NCI-H2107 (cell line): ENCODE results near the gene SERPINA3.
"Not testable (repeated sequence)": the region's sequence is repeated elsewhere in the genome, so short reads cannot be mapped to it uniquely, and the experiment has no call there.

Source experiments
- DNase-seq: peaks from one replicate; lab custom pipeline; 2025; lab: John Stamatoyannopoulos, UW

The SERPINA3 gene

DNA sequence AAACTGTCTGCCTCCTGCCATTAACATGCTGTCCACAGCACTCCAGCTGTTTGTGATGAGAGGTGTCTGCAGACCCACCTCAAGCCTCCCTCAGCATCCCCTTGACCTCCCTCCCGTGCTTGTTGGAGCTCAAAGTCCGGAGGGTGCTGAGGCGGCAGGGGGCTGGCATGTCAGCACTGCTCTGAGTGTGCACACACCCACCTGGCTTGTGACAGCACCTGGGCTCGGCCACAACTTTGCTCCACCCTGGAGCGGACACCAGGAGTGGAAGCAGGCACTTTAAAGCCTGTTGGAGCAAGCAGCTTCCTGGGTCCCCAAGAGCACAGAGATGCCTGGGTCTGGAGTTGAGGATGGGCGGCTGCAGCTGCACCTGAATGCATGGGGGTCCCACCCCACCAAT, 20.9 kb downstream of the SERPINA3 start:
- DNase-seq: no peak

DNA sequence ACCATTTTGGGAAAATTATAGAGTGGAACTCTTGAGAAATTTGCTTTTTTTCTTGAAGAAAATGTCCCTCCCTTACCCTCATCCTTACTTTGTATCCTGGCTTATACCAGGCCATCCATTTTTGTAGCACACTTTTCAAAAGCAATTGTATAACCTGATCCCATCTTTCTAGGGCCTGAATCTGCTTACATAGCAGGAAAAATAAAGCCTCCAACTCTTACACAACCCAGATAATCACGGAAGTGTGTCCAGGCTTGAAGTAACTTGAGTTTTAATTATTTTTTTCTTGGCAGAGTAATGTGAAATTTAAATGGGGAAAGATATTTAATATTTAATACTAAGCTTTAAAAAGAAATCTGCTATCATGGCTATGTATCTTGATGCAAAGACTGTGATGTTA, 23.0 kb downstream of the SERPINA3 start:
- no peak for DNase-seq

DNA sequence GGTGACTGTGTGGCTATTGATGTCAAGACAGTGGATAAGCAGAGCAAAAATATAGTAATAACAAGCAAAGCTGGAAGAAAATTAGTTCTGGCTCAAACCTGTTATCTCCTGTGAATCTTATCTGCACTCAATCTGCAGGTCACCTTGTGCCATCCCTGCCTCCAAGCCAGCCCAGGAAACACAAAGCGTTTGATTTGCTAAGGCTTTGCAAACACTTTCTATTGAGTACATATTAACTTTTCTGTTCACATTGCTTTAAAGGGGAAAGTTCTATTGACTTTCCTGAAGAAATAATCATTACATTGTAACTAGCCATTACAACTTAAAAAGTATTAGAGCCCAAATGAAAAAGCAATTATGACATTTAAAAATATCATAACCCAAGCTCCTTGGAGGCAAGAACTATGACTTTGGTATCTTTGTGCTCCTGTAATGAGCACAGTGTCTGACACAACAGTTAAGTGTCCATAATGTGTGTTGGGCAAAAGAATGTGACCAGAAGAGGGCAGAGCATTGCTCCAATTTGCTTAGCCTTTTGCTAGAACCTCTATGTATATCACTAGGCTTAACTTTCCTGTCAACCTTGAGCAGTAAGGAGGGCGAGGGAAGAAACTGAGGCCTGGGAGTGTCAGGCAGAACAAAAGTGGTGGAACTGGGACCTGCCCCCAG, 24.7 kb downstream of the SERPINA3 start:
- DNase-seq: no peak

DNA sequence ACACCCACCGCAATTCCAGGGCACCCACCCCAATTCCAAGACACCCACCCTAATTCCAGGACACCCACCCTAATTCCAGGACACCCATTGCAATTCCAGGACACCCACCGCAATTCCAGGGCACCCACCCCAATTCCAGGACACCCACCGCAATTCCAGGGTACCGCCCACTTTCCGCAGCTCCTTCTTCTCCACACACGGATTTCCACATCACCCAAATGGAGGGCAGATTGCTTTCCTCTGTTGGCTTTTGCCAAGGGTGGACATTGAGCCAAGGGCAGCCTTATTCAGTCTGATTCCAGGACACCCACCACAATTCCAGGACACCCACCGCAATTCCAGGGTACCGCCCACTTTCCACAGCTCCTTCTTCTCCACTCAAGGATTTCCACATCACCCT, 25.6 kb downstream of the SERPINA3 start:
- not testable (repeated sequence) for DNase-seq

DNA sequence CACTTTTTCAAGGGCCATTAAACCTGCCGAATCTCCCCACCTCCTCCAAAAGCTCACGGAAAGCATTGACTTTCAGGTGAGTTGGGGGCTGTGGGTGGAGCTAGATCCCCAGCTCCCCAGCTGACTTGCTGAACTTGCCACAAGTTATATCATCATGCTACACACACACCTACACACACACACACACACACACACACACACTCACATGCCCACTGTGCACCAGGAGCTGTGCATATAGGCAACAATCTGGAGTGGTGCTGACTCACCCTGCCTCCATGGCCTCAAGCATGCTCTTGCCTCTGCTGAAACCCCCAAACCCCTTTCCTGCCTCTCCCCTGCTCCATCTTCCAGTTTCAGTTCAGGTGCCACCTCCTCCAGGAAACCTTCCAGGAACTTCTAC, 26.1 kb downstream of the SERPINA3 start:
- no peak for DNase-seq

DNA sequence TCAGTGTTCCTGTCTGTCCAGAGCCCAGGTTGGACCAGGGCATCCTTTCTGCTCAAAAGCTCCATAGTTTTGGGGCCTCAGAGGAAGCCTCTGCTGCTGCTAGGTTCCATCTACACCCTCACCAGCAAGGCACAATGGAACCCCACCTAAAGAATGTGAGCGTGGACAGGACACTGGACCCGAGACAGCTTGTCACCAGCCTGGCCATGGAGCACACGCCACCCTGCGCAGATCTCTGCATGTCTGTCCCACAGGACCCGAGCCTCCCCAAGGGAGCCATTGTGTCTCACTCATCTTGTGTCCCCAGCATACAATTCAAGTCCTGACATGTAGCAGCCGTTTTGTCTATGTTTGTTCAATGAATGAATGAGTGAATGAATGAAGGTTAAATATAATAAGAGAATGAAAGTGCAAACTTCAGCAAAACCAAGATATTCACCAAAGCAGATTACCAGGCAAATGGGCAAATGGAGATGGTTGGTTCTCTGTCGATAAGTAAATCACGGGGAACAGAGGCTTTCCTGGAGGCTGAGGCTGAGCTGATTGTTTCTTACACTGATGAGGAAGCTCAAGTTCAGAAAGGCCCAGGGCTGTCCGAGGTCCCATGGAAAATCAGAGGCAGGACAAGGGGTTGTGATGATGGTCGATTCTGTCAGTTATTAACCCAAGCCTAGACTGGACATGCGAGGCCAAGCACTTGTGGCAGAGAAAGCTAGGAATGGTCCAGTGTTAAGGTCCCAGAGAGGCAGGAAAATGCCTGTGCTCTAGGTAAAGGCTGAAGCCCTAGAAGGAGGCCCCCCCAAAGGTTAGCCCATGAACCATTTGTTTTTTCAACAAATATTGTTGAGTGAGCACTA, 27.0 kb downstream of the SERPINA3 start:
- no peak for DNase-seq

DNA sequence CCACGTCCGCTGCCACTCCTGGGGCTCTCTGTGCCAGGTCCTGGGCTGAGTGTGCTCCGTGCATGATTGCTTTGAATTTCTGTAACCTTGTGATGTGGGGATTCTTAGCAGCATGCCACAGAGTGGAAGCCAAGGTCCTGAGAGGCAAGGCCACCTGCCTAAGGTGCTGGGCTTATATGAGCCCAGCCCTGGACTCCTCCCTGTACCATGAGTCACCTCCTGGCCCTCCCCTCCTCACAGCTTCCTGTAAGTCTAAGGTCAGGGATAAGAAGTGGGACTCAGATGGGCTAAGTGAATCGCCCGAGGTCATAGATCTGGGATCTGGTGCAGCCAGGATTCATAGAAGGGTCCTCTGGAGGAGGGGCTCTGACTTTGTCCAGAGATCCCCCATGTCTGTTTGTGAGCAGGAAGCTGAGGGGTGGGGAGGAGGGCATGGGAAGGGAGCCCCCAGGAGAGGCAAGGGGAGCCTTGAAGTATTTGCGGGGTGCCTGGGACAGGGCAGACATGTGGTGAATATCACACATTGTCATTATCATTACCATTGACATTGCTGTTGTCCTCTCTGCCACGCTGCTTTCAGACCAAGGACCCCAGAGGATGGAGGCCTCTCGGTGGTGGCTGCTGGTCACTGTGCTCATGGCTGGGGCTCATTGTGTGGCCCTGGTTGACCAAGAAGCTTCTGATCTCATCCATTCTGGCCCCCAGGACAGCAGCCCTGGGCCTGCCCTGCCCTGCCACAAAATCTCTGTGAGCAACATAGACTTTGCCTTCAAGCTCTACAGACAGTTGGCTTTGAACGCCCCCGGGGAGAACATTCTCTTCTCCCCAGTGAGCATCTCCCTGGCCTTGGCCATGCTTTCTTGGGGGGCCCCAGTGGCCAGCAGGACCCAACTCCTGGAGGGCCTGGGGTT, 28.8 kb downstream of the SERPINA3 start:
- no peak for DNase-seq

DNA sequence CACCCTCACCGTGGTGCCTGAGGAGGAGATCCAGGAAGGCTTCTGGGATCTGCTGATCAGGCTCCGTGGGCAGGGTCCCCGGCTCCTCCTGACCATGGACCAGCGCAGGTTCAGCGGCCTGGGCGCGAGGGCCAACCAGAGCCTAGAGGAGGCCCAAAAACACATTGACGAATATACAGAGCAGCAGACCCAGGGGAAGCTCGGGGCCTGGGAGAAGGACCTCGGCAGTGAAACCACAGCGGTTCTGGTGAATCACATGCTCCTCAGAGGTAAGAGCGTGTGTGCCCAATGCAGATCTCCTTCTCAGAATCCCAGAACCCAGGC, 29.4 kb downstream of the SERPINA3 start:
- DNase-seq: no peak

DNA sequence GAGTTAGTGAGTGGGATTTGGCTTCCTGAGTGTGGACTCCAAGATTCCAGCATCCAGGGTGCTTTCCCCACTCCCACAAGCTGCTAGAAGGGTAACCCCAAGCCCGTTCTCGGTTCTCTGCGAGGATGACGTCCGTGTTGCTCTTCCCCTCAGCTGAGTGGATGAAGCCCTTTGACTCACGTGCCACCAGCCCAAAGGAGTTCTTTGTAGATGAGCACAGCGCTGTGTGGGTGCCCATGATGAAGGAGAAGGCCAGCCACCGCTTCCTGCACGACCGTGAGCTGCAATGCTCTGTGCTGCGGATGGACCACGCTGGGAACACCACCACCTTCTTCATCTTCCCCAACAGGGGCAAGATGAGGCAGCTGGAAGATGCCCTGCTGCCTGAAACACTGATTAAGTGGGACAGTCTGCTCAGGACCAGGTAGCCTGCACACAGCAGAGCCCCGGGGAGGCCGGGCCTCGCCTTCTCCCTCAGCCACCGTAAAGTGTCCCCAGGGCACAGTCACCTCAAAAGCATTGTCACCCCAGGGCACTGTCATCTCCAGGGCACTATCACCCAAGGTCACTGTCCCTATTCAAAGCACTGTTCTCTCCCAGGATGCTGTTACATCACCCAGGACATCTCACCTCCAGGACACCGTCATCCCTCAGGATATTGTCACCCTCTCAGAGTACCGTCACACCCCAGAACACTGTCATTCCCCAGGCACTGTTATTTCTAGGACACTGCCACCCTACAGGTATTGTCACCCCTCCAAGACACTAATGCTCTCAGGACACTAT, 31.3 kb downstream of the SERPINA3 start:
- DNase-seq: no peak

DNA sequence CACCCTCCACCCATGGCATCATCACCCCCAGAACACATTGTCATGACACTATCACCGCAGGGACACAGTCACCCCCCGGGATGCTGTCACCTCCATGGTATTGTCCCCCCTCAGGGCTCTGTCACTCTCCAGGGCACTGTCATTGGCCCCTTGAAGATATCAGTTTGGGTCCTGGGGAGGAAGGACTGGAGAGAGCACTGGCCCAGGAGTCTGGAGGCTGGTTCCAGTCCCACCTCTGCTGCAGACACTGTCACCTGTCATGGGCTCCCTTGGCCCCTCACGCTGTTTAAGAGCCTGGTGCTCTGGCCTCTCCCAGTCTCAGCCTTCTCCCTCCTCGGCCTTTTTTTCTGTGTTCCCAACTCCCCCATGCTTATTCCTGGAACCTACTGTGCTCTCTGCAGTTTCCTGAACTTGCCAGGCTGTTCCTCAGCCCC, 31.9 kb downstream of the SERPINA3 start:
- no peak for DNase-seq

DNA sequence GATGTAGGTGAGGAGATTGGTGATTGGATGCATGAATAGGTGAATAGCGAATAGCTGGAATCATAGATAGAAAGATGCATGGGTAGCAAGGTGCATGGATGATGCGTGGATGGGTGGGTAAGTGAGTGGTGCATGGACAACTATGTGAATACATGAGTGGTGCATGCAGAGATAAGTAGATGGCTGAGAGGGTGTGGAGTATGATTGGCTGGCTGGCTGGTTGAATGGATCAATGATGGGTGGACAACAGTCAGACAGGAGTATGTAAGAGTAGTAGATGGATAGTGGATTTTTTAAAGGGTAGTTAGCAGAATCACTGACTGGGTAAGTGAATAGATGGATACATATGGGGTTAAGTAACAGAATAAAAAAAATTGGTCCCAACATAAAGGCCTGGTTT, 33.9 kb downstream of the SERPINA3 start:
- DNase-seq: no peak

DNA sequence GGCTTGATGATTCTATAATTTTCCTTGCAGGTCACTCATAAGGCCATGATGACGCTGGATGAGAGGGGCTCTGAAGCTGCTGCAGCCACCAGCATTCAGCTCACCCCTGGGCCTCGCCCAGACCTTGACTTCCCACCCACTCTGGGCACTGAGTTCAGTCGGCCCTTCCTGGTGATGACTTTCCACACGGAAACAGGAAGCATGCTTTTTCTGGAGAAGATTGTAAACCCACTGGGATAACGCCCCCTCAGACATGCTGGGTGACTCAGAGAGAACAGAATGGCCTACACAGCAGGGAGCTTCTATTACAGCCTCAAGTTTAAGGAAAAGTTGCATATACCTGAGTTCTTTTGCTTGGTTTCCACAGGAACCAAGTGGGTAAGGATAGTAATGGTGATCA, 34.3 kb downstream of the SERPINA3 start:
- no peak for DNase-seq

DNA sequence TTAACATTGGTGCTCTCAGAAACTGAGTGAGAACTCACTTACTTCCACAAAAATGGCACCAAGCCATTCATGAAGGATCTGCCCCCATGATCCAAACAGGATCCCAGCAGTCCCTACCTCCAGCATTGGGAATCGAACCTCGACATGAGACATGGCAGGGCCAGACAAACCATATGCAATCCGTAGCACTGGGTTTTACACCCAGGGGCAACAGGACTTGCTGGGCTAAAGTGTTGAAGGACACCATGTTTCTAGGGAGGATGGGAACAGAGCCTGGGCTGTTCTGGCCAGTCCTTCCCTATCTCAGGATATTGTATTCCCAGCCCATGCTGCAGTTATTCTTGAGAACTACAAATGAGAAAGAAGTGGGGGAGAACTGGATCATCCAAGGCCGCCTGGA, 36.6 kb downstream of the SERPINA3 start:
- no peak for DNase-seq

DNA sequence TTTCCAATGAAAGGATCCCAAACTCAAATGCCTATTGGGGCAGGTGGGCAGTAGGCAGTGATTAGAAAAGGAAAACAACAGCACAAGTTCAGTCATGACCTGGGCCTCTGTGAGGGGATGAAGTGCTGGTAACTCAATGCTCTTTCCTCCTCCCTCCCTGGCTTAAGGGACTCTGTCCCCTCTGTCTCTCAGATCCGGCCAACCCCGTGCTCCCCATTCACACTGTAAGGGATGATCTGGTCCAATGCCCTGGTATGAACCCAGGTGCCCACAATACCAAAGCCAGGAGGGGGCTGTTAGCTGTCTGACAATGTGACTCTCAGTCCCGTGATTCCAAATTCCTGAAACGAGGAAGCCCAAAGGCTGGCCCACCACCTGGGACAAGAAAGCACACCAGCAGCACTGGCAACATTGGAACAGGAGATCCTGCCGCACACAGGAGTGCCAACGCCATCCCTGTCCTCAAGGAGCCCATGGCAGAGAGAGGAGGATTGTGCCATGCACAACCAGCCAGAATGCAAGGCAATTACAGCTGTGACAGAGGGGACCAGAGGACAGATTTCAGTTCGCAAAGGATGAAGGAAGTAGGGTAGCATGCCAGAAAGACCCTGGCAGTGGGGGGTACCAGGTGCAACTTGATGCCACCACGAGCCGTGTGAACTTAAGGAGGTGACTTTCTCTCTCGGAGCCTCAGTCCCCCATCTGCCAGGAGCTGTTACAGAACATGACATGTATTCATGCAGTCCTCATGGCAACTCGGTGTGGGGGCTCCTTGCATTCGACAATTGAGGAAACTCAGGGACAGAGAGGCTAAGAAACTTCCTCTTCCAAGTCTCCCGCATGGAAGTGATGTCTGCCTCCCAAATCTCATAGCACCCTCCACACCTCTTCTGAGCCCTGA, 37.6 kb downstream of the SERPINA3 start:
- DNase-seq: no peak

DNA sequence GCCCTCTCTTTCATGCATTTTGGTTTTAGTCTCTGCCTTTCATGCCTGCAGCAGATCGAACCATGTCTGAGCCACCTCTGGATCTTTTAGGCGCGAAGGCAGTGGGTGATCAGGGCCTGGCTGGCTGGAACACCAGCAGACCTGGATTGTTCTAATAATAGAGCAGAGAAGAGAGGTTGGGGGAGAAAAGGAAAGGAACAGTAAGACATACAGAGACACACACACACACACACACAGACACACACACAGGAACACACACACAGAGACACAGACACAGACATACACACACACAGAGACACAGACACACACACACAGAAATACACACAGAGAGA, 38.2 kb downstream of the SERPINA3 start:
- DNase-seq: no peak

DNA sequence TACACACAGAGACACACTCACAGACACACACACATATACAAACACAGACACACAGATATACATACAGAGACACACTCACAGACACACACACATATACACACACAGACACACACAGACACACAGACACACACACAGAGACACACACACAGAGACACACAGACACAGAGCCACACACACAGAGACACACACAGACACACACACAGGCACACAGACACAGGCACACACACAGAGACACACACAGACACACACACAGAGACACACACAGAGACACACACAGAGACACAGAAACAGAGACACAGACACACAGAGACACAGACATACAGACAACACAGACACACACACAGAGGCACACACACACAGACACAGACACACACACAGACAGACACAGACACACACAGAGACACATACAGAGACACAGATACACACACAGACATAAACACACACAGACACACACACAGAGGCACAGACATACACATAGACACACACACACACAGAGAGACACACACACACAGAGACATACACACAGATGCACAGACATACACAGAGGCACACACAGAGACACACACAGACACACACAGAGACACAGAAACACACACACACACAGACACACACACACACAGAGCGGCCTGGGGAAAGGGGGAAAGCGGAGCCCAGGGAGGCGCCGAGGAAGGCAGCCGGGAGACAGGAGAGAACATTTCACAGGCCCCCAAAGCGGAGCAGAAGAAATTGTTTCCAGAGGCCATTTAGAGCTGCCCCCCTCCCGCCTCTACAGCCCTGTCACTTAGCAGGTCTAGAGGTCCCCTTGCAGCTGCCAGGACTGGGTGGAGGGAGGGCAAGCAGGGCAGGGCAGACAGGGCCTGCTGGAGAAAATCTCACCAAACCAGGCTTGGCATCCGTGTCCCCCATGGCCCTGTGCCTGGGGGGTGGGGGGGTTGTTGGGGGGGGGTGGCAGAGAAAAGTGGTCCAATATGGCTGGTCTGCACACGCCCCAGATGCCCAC, 38.9 kb downstream of the SERPINA3 start:
- DNase-seq: no peak

DNA sequence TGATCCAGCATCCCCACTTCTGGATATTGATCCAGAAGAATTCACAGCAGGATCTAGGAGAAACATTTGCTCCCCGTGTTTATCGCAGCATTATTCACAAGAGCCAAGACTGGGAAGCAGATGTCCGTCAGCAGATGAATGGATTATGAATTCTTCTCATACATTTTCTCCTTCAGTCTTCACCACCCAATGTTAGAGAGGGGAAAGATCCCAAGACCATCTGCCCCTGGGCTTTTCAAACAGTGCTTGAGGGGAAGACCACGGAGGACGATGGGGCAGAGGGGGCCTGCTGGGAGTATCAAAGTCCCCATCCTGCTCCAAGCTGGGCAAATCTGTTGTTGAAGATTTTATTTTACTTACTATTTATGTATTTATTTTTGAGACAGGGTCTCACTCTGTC, 41.1 kb downstream of the SERPINA3 start:
- no peak for DNase-seq

DNA sequence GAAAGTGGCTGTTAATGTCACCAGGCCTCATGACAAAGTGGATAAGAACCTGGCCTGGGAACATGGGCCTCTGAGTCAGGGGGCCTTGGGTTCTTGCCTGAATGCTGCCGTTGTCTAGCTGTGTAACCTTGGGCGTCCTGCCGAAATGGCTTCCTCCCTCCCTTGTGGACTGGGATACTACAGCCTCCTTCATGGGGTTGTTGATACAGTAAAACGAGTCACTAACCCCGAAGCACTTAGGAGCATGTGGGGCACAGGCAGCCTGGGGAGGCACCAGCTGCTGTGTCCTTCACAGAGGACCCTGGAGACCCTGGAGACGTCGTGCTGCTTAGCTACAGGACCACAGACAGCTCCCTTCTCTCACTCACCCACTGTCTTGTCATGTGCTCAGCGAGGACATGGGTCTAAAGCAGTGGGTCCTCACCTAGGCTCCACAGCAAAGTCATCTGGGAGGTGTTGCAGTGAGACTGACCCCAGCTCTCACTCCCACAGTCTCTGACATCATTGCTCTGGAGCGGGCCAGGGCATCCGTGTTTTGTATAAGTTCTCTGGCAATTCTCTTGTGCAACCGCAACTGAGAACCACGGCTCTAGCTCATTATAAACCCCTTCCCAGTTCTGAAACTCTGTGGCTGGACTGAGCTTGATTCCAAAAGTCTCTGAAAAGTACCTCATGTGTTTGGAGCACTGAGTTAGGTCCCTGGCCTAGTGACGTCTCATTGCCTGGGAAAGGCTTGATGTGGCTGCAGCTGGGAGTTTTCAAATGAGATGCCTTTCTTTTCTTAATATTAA, 42.1 kb downstream of the SERPINA3 start:
- no peak for DNase-seq

DNA sequence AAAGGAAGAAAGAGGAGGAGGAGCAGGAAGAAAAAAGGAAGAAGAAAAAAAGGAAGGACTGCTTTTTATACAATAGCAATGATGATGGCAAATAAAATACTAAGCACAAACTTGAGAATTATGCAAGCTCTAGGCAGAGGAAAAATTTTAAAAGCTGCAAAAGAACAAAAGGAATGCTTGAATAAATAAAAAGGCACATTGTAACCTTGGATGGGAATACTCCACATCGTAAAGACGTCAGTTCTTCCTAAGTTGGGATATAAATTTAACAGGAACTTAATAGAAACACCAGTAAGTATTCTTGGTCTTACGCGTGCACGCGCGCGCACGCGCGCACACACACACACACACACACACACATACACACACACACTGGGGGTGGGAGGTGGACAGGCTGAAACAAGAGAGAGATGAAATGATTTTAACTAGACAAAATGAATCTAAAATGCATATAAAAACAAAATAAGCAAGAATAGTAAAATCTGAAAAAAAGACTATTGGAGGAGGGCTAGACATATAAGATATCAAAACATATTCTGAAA, 43.0 kb downstream of the SERPINA3 start:
- DNase-seq: no peak
